ENCODE measurements around the gene IQCE.

The IQCE gene

DNA sequence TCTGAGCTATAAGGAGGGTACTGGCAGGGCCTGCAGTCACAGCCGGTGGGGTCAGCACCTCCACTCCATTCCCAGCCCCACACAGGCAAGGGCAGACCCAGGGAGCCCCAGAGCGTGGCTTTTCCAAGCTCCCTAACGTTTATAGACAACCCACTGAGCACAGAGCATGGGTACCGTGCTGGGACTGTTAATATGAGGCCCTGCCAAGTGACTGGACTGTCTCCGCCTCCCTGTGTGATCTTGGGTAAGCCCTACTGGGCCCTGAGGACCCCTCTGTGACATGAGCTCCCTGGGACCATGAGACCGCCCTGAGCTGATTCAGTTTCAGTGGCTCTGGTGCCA lies 85.4 kb downstream of the IQCE start:
- no peak for TF ChIP-seq ZBTB7A (IDR thresholded peaks at IDR 0.05; ENCODE audit: low read depth)
- TF ChIP-seq NFIC (IDR thresholded peaks at IDR 0.05) = no peak
- TF ChIP-seq, protein P1, sequence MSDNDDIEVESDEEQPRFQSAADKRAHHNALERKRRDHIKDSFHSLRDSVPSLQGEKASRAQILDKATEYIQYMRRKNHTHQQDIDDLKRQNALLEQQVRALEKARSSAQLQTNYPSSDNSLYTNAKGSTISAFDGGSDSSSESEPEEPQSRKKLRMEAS (IDR thresholded peaks at IDR 0.05) = no peak
- no peak for TF ChIP-seq CREB1 (IDR thresholded peaks at IDR 0.05; ENCODE audit: low read depth)

DNA sequence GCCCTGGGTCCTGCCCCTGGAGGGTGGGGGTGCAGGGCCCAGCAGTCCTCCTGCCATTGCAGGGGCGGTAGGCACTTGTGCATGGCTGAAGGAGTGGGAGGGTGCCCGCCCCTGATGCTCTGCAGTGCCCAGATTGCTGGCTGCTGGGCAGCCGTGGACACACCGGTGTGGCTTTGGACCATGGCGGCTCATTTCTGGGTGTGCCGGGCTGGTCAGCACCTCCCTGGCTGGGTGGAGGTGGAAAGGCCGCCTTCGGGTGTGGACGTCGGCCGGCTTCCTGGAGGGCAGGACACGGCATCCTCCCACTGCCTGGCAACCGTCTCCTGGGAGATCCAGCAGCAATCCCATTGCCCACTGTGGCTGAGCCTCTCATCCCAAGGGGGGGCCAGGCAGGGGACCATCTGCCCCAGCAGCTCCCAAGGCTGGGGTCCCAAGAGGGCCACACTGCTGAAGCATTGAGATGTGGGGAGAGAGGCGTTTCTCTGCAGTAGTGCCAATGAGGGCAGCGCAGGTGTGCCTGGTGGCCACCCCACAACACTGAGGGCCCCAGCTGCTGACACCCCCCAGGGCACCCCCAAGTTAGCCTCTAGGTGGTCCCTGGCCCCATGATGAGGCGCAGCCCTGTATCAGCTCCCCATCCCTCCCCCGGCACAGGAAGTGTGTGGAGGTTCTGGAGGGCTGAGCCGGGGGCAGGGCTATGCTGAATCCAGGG lies 85.9 kb downstream of the IQCE start:
- TF ChIP-seq NFIC (IDR thresholded peaks at IDR 0.05) = no peak
- TF ChIP-seq, protein P1 (IDR thresholded peaks at IDR 0.05) = no peak
- peak; percentile 39; the same call in 1 of the 2 replicates for TF ChIP-seq EGR1 (IDR thresholded peaks at IDR 0.05)
- no peak for TF ChIP-seq CREB1 (IDR thresholded peaks at IDR 0.05; ENCODE audit: low read depth)

DNA sequence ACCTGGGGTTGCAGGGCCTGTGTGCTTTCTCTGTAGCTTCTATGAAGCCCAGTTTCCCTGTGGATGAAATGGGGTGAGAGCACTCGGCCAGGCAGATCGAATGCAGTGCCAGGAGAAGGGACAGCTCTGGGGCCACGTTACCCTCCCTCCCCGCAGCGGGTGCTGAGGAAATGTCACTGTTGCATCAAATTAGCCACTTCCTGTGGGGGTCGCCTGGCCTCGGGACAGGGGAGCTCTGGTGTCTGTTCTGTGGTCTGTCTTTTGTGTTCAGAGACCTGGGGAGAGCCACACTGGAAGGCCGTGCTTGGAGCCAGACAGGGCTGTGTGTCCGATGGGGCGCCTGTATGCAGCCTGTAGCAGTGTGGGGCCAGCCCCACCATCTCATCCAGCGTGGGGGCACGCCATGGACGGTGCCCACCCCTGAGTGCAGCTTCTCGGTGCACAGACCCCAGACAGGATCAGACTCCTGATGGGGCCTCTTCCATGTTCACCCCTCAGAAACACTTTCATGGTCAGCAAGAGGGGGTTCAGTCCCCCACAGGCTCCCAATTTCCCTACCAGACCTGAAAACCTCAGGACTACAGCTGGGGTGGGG lies 86.6 kb downstream of the IQCE start:
- TF ChIP-seq EGR1 (IDR thresholded peaks at IDR 0.05) (no peak), TCF12 (IDR thresholded peaks at IDR 0.05; ENCODE audit: low read depth) (no peak), ZBTB7A (IDR thresholded peaks at IDR 0.05; ENCODE audit: low read depth) (no peak), EP300 (IDR thresholded peaks at IDR 0.05; ENCODE audit: borderline replicate concordance) (no peak), CEBPB (IDR thresholded peaks at IDR 0.05) (no peak), CREB1 (IDR thresholded peaks at IDR 0.05; ENCODE audit: low read depth) (no peak), RAD21 (IDR thresholded peaks at IDR 0.05; ENCODE audit: low read depth) (no peak), TAF1 (IDR thresholded peaks at IDR 0.05; ENCODE audit: low read depth) (no peak), FOXM1 (IDR thresholded peaks at IDR 0.05; ENCODE audit: borderline replicate concordance, low read depth) (no peak), NFIC (IDR thresholded peaks at IDR 0.05) (no peak), YY1 (IDR thresholded peaks at IDR 0.05; ENCODE audit: low read depth) (no peak), TEAD4 (IDR thresholded peaks at IDR 0.05) (no peak)
- TF ChIP-seq, protein P1 (IDR thresholded peaks at IDR 0.05) = no peak
- TF ChIP-seq, protein P2, sequence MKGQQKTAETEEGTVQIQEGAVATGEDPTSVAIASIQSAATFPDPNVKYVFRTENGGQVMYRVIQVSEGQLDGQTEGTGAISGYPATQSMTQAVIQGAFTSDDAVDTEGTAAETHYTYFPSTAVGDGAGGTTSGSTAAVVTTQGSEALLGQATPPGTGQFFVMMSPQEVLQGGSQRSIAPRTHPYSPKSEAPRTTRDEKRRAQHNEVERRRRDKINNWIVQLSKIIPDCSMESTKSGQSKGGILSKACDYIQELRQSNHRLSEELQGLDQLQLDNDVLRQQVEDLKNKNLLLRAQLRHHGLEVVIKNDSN (IDR thresholded peaks at IDR 0.05) = no peak
- TF ChIP-seq, protein P3, sequence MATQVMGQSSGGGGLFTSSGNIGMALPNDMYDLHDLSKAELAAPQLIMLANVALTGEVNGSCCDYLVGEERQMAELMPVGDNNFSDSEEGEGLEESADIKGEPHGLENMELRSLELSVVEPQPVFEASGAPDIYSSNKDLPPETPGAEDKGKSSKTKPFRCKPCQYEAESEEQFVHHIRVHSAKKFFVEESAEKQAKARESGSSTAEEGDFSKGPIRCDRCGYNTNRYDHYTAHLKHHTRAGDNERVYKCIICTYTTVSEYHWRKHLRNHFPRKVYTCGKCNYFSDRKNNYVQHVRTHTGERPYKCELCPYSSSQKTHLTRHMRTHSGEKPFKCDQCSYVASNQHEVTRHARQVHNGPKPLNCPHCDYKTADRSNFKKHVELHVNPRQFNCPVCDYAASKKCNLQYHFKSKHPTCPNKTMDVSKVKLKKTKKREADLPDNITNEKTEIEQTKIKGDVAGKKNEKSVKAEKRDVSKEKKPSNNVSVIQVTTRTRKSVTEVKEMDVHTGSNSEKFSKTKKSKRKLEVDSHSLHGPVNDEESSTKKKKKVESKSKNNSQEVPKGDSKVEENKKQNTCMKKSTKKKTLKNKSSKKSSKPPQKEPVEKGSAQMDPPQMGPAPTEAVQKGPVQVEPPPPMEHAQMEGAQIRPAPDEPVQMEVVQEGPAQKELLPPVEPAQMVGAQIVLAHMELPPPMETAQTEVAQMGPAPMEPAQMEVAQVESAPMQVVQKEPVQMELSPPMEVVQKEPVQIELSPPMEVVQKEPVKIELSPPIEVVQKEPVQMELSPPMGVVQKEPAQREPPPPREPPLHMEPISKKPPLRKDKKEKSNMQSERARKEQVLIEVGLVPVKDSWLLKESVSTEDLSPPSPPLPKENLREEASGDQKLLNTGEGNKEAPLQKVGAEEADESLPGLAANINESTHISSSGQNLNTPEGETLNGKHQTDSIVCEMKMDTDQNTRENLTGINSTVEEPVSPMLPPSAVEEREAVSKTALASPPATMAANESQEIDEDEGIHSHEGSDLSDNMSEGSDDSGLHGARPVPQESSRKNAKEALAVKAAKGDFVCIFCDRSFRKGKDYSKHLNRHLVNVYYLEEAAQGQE (IDR thresholded peaks at IDR 0.05; ENCODE audit: low read depth) = no peak

DNA sequence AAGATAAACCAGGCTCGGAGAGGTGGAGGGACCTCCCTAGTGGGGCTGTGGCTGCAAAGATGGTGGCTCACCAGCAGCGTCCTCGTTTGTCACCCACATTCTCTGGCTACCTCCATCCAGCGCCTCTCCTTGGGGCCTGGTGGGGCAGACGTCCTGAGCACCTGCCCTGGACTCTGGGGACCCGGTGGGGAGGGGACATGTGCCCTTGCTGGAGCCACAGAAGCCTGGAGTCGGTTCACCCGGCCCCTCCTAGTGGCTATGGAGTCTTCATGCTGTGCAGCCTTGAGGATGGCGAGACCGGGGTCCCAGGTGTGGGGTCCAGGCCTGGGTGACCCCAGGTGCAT lies 87.5 kb downstream of the IQCE start:
- TF ChIP-seq RAD21 (IDR thresholded peaks at IDR 0.05; ENCODE audit: low read depth) = no peak
- no peak for TF ChIP-seq EGR1 (IDR thresholded peaks at IDR 0.05)
- TF ChIP-seq, protein P2 (IDR thresholded peaks at IDR 0.05) = no peak
- no peak for TF ChIP-seq YY1 (IDR thresholded peaks at IDR 0.05; ENCODE audit: low read depth)
- TF ChIP-seq, protein P1 (IDR thresholded peaks at IDR 0.05) = no peak
- TF ChIP-seq CEBPB (IDR thresholded peaks at IDR 0.05) = no peak

DNA sequence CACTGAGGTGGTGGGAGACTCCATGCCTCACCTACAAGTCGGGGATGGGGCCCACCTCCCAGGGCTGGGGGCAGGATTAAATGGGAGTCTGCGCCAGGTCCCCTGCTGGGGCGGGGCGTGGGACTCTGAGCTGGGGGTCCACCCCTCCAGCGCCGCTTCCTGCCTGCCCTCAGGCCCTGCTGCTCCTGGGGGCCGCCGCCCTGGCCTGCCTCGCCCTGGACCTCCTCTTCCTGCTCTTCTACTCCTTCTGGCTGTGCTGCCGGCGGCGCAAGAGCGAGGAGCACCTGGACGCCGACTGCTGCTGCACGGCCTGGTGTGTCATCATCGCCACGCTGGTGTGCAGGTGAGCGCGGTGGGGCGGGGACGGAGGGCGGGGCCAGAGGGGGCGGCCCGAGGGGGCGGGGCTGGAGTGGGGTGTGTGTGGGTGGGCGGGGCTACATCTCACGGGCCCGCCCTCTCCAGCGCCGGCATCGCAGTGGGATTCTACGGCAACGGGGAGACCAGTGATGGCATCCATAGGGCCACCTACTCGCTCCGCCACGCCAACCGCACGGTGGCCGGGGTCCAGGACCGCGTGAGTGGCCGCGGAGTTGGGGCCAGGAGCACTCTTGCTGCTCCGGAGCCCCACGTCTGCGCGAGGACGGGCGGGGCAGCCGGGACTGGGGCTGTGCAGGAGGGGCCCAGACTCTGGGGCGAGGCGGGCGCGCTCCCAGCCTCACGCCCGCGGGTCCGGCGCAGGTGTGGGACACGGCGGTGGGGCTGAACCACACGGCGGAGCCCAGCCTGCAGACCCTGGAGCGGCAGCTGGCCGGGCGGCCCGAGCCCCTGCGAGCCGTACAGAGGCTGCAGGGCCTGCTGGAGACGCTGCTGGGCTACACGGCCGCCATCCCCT lies 88.1 kb downstream of the IQCE start:
- 0 out of 2 replicates have a peak, but pooled peaks have one; percentile 18 for TF ChIP-seq TEAD4 (IDR thresholded peaks at IDR 0.05)
- peak; percentile 56 for TF ChIP-seq NFIC (IDR thresholded peaks at IDR 0.05)
- 0 out of 2 replicates have a peak, but pooled peaks have one; percentile 29 for TF ChIP-seq TAF1 (IDR thresholded peaks at IDR 0.05; ENCODE audit: low read depth)
- peak; percentile 72; the same call in 1 of the 2 replicates for TF ChIP-seq TCF12 (IDR thresholded peaks at IDR 0.05; ENCODE audit: low read depth)
- TF ChIP-seq, protein P1 (IDR thresholded peaks at IDR 0.05) = peak; percentile 84
- TF ChIP-seq ZBTB7A (IDR thresholded peaks at IDR 0.05; ENCODE audit: low read depth) = peak; percentile 77; the same call in 1 of the 2 replicates
- TF ChIP-seq CREB1 (IDR thresholded peaks at IDR 0.05; ENCODE audit: low read depth) = no peak
- TF ChIP-seq, protein P3 (IDR thresholded peaks at IDR 0.05; ENCODE audit: low read depth) = no peak
- TF ChIP-seq EP300 (IDR thresholded peaks at IDR 0.05; ENCODE audit: borderline replicate concordance) = no peak; the same call in 1 of the 2 replicates
